ENCODE results near the gene NCKAP1. TPM values are rescaled to one million over a fixed set of nuclear protein-coding genes. Genes with fewer than 3 reads are reported as not detected.
"Not testable (repeated sequence)": the region's sequence is repeated elsewhere in the genome, so short reads cannot be mapped to it uniquely, and the experiment has no call there.

Gene NCKAP1
- total RNA-seq, 1 experiment from 2014 or later = 106 TPM

- peaks cover 8% of the 10 kb centered on the region for H3K9me3 ChIP-seq
- no peaks in the 10 kb centered on the region for H3K27me3 ChIP-seq
- no peak overlapping the region for H3K4me3 ChIP-seq
- DNase-seq = no peak
- peaks cover 49% of the 10 kb centered on the region for H3K36me3 ChIP-seq
These were observed 64.6 kb downstream of the NCKAP1 start for GRCh38 chr2:182973441-182974352.

DNA sequence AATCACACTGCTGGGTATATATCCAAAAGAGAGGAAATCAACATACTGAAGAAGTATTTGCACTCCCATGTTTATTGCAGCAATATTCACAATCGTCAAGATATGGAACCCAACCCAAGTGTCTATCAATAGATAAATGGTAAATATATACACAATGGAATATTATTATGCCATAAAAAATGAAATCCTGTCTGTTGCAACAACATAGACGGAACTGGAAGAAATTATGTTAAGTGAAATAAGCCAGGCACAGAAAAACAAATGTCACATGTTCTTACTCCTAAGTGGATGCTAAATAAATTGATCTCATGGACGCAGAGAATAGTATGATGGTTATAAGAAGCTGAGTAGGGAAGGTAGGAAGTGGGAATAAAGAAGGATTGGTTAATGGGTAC is 65.7 kb downstream of the NCKAP1 start:
- H3K4me3 ChIP-seq = no peak overlapping the region
- H3K9me3 ChIP-seq = peaks cover 8% of the 10 kb centered on the region
- no peaks in the 10 kb centered on the region for H3K27me3 ChIP-seq
- H3K36me3 ChIP-seq = peaks cover 50% of the 10 kb centered on the region
- no peak for DNase-seq

DNA sequence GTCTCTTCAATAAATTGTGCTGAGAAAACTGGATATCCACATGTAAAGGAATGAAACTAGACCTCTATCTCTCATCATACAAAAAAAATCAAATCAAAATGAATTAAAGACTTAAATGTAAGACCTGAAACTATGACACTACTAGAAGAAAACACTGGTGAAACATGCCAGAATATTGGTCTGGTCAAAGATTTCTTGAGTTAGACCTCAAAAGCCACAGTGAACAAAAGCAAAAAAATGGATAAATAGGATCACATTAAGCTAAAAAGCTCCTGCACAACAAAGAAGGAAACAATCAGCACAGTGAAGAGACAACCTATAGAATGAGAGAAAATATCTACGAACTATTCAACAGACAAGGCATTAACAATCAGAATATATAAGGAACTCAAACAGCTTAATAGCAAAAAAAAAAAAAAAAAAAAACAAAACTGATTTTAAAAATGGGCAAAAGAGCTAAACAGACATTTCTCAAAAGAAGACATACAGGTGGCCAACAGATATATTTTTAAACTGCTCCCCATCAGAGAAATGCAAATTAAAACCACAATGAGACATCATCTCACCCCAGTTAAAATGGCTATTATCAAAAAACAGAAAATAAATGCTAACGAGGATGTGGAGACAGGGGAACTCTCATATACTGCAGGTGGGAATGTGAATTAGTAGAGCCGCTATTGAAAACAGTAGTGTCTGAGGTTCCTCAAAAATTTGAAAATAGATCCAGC is 66.3 kb downstream of the NCKAP1 start:
- no peak for DNase-seq
- Histone ChIP-seq H3K27me3 (no peaks in the 10 kb centered on the region), H3K4me3 (no peak overlapping the region), H3K36me3 (peaks cover 50% of the 10 kb centered on the region), H3K9me3 (peaks cover 8% of the 10 kb centered on the region)

- peaks cover 48% of the 10 kb centered on the region for H3K36me3 ChIP-seq
- H3K27me3 ChIP-seq = no peaks in the 10 kb centered on the region
These were observed 67.8 kb downstream of the NCKAP1 start for GRCh38 chr2:182970486-182970885.

DNA sequence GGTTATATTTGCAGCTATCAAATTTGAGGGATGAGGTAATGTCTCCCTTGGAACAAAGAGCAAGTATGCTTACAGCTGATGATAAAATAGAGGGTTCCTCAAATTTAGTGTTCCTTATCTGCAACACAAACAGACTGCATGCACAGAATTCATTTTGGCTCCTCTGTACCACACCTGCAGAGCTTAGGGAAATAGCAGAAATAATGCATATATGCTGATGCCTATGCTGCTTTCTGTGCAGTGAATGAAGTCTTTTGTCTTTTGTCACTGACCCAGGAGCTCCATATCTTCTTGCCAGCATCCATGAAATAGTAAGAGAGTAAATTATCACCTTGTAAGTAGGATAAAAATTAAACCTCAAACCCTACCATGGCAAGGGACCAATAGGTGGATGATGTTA is 69.8 kb downstream of the NCKAP1 start:
- Histone ChIP-seq H3K36me3 (peaks cover 38% of the 10 kb centered on the region), H3K9me3 (peaks cover 8% of the 10 kb centered on the region), H3K27me3 (no peaks in the 10 kb centered on the region)

More at GRCh38 chr2:182970486-182970885, 67.8 kb downstream of the NCKAP1 start:
- no peak for DNase-seq
- peaks cover 8% of the 10 kb centered on the region for H3K9me3 ChIP-seq
- H3K4me3 ChIP-seq = no peak overlapping the region

GRCh38 chr2:182966356-182966755 is 71.9 kb downstream of the NCKAP1 start:
- not testable (repeated sequence) for H3K9me3 ChIP-seq, H3K4me3 ChIP-seq, H3K27me3 ChIP-seq, DNase-seq
- H3K36me3 ChIP-seq = peaks cover 31% of the 10 kb centered on the region

More for the DNA sequence above, 69.8 kb downstream of the NCKAP1 start:
- H3K4me3 ChIP-seq = no peak overlapping the region
- DNase-seq = no peak

DNA sequence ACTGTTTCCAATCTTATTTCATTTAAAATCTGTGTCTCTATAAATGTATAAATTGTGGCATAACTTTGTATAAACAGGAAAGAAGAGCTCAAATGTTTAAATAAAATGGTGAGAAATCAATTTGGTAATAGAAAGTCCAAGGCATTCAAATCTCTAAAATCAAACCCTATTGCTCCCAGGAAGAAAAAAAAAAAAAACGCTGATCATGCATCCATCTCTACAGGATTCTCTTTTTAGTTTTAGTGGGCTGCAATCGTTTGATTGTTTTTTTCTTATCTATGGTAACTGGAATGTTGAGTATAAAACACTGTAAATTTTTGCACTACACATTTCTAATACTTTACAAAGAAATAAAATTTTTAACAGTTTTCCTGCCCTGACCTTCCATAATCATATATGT is 75.6 kb downstream of the NCKAP1 start:
- Histone ChIP-seq H3K27me3 (no peaks in the 10 kb centered on the region), H3K9me3 (peaks cover 4% of the 10 kb centered on the region; the same call in 1 of the 2 replicates), H3K4me3 (no peak overlapping the region), H3K36me3 (peaks cover 39% of the 10 kb centered on the region)
- DNase-seq = no peak

GRCh38 chr2:182960869-182961268 is 77.4 kb downstream of the NCKAP1 start:
- not testable (repeated sequence) for DNase-seq, H3K4me3 ChIP-seq, H3K9me3 ChIP-seq, H3K27me3 ChIP-seq
- peaks cover 50% of the 10 kb centered on the region for H3K36me3 ChIP-seq

DNA sequence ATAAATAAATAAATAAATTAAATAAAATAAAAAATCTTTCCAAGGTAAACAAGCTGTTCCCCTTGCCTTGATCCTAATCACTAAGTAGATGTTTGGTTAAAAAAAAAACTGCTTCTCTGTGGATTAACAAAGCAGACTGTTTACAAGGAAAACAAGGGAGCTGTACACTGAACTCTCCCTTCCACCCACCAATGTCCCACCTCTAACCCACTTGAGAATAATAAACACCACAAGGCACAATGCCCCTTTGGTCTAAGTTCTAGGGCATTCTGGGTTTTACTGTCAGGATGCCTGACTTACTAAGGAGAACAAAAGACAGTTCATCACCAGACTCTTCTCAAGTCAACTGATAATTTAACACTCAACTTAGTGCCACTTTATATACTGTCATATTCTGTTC is 83.5 kb downstream of the NCKAP1 start:
- Histone ChIP-seq H3K27me3 (no peaks in the 10 kb centered on the region), H3K36me3 (peaks cover 49% of the 10 kb centered on the region), H3K9me3 (no peaks in the 10 kb centered on the region), H3K4me3 (no peak overlapping the region)
- no peak for DNase-seq

DNA sequence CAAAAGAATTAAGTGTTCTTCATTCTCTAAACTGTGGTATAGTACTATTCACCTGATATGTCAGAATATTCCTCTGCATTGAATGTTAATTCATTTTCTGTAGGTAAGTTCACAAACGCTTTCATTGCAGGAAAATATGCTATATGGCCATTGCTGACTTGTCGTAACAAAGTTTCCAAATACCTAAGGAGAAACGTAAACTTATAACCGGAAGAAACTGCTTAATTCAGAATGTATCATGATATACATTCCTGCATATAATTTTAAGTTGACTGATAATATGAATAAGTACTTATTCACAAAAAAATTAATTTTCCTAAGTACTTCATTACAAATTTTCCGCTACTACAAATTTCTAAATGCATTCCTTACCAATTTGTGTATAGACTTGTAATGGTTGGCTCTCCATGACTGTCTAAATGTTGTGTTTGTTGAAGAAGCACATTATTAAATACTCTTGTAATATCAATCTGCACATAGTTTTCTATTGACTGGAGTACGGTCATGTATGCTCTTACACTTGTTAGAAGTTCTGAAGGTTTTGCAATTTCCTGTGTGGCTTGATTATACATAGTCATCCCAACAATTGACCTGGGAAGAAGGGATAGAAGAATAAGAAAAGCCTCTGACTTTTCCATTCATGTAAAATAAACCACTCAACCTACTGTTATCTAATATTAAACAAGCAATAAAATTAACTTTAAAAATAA is 85.4 kb downstream of the NCKAP1 start:
- Histone ChIP-seq H3K9me3 (no peaks in the 10 kb centered on the region), H3K4me3 (no peak overlapping the region), H3K27me3 (no peaks in the 10 kb centered on the region), H3K36me3 (peaks cover 48% of the 10 kb centered on the region)
- no peak for DNase-seq

- Histone ChIP-seq H3K9me3 (no peaks in the 10 kb centered on the region), H3K27me3 (no peaks in the 10 kb centered on the region), H3K4me3 (no peak overlapping the region), H3K36me3 (peaks cover 40% of the 10 kb centered on the region)
- DNase-seq = no peak
These were observed 86.2 kb downstream of the NCKAP1 start for GRCh38 chr2:182951948-182952663.

- Histone ChIP-seq H3K9me3 (no peaks in the 10 kb centered on the region), H3K4me3 (no peak overlapping the region), H3K27me3 (no peaks in the 10 kb centered on the region), H3K36me3 (peaks cover 35% of the 10 kb centered on the region)
- DNase-seq = no peak
These were observed 87.7 kb downstream of the NCKAP1 start for GRCh38 chr2:182950546-182950945.

GRCh38 chr2:182949572-182950189 is 88.6 kb downstream of the NCKAP1 start:
- peak; percentile 44 for DNase-seq
- Histone ChIP-seq H3K4me3 (no peak overlapping the region), H3K36me3 (peaks cover 33% of the 10 kb centered on the region), H3K27me3 (no peaks in the 10 kb centered on the region), H3K9me3 (no peaks in the 10 kb centered on the region)

- H3K4me3 ChIP-seq = no peak overlapping the region
- no peaks in the 10 kb centered on the region for H3K9me3 ChIP-seq
- no peak for DNase-seq
- H3K27me3 ChIP-seq = no peaks in the 10 kb centered on the region
- H3K36me3 ChIP-seq = peaks cover 31% of the 10 kb centered on the region
These were observed 89.2 kb downstream of the NCKAP1 start for GRCh38 chr2:182949052-182949451.

DNA sequence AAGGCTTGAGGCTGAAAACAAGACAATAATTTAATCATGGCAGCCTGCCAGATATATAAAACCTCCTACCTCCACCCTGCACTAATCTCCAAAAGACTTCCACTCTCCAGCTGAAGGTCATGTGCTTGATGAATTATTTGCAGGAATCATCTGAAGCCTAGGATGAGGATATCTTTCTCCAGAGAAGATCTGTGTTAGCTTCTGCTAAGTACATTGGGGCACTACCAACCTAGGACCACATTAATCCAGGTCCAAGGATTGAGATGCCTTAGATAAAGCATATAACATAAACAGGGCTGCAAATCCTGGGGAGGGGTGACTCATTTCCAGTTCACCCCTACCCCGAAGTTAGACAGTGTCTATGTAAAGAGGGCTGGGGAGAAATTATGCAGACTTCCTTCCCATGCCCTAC is 91.3 kb downstream of the NCKAP1 start:
- no peak overlapping the region for H3K4me3 ChIP-seq
- DNase-seq = no peak
- H3K36me3 ChIP-seq = peaks cover 17% of the 10 kb centered on the region
- no peaks in the 10 kb centered on the region for H3K27me3 ChIP-seq
- no peaks in the 10 kb centered on the region for H3K9me3 ChIP-seq

GRCh38 chr2:182943339-182943738 is 94.9 kb downstream of the NCKAP1 start:
- Histone ChIP-seq H3K9me3 (no peaks in the 10 kb centered on the region), H3K36me3 (peaks cover 25% of the 10 kb centered on the region), H3K4me3 (no peak overlapping the region), H3K27me3 (no peaks in the 10 kb centered on the region)
- DNase-seq = no peak
